GM04504 (cell line): ENCODE data around the gene ENOX2.

Source experiments
- DNase-seq: peaks from one replicate; pipeline ENCODE4 v3.0.0-alpha.2; 2012; ENCODE audit warnings: low read depth

ENOX2 gene

DNA sequence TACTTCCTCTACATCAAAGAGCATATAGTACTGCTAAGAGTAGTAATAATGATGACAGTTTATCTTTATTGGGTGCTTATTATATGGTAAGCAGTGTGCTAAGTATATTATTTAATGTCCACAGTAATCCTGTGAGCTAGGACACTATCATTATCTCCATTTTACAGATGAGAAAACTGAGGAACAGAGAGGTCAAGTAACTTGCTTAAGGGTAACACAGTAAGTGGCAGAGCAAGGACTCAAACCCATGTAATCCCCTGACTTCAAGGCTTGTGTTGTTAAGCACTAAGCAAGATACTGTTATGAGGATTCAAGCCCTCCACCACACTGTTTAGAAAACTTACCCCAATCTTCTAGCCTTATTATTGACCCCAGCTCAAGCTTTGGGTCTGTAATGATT is 202.4 kb downstream of the ENOX2 start:
- DNase-seq: no peak

DNA sequence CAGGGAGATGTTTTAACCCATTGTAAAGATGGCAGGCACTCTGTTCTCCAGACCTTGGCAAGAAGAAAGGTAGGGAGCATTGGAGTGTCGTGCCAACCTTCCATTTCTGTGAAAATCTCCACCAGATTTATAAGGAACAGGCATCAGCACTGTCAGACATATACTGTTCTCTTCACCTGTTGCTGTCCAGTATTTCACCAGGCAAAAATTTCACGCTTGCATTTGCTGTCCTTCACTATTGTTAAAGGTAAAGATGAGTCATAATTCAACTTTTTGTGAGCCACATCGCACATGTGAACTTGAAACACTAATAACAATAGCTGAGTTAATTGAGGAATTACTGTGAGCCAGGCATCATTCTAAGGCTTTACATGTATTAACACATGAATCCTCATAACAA is 203.4 kb downstream of the ENOX2 start:
- no peak for DNase-seq

- no peak for DNase-seq
Observed at GRCh38 chrX:130696542-130696941, 206.5 kb downstream of the ENOX2 start.

- no peak for DNase-seq
Observed at GRCh38 chrX:130695931-130696330, 207.1 kb downstream of the ENOX2 start.

GRCh38 chrX:130694983-130695382 is 208.0 kb downstream of the ENOX2 start:
- DNase-seq: no peak

DNA sequence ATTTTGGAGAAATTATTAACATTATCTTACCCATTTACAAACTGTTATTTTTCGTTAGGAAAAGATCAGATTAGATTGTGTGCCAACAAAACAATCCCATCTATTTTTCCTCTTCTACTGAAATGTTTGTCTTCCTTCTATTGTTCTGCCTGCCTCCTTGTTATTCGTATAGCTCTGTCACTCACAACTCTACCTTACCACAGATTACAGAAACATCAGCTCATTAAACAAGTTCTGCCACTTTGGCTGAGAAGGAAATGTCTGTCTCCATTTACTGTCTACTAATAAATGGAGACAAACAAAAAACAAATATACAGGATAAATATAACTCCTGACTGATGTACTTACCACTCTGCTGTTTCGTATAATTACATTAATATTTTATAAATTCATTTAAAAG is 211.4 kb downstream of the ENOX2 start:
- DNase-seq: no peak

- DNase-seq: no peak
Observed at GRCh38 chrX:130688360-130688759, 214.6 kb downstream of the ENOX2 start.

DNA sequence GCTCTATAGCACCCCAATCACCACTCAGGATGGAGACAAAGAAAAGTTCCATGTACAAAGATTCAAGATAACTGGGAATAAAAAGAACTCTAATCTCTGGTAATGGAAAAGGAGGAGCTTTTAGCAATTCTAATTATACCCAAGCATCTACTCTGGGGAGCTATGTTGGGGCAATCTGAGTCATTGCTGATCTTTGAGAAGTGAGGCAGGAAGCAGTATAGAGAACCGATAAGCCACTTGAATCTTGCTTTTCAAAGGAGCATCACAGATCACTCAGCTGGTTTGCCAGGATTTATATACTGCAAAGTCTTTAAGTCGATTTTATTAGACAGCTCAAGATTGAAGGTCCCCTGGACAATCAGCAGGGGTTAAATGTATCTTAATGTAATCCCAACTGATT is 220.0 kb downstream of the ENOX2 start:
- no peak for DNase-seq

DNA sequence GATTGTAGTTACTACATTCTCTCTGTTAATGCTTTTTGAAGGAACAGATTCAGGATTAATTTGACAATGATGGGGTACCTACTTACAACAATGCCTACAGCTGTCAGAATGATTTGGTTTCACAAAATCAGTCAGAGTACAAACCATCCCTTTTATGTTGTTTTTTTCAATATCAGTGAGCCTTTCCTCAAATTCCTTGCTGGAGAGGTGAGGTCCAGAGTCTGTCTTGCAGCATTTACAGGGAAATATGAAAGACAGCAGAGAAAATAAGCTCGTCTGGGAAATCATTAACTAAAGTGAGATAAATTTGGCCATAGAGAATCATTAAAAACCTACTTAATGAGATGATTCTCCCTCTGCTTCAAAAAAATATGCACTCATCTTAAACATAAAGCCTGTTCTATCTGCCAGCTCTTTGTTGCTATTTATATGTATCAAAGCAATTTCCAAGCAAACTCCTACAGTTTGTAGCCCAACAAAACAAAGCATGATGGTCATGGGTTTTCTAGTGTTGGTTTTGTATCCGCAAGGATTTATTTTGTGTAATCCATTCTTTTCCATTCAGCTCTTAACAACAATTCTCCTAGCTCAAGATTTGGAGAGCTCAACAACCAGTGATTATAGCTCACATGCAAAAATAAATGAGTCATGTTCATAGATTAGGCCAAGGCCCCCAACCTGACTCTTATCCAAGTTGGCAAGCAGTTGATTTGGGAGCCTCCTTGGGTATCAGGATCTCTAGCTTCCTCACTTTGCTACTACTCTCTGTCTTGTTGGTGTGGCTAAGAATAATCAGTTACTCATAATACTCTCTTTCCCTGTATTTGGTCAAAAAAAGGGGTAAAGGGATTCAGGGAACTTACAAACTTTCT is 222.6 kb downstream of the ENOX2 start:
- no peak for DNase-seq

- DNase-seq: no peak
Observed at GRCh38 chrX:130676861-130677260, 226.1 kb downstream of the ENOX2 start.

- DNase-seq: no peak
Observed at GRCh38 chrX:130672214-130672613, 230.8 kb downstream of the ENOX2 start.

- DNase-seq: no peak
Observed at GRCh38 chrX:130669233-130669632, 233.8 kb downstream of the ENOX2 start.

DNA sequence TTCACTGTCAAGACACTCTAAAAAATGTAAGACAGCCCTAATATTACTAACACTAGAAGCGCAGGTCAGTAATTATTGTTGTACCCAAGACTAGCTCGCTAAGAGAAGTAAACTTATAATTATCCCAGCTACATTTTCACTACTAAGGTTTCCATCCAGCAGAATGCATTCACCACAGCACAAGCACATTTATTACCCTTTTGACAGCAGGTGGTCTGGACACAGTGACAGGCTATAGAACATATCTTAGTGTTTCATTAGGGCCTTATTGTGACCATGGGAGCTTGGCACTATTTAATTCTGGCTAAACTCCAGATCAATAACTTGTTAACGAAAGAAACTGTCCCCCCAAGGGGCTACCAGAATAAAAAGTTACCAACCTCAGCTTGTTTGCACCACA is 237.7 kb downstream of the ENOX2 start:
- no peak for DNase-seq

DNA sequence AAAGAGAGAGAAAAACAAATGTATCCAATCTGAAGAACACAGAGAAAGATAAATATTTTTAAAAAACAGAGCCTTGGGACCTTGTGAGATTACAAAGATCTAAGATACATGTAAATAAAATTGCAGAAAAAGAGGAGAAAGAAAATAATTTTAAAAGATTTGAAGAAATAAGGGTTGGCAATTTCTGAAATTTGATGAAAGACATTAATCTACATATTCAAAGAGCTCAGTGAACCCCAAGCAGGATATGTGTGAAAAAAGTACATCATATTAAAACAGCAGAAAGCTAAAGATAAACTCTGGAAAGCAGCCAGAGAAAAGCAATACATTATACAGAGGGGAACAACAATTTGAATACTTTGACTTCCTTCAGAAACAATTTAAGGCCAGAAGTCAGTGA is 244.7 kb downstream of the ENOX2 start:
- no peak for DNase-seq

DNA sequence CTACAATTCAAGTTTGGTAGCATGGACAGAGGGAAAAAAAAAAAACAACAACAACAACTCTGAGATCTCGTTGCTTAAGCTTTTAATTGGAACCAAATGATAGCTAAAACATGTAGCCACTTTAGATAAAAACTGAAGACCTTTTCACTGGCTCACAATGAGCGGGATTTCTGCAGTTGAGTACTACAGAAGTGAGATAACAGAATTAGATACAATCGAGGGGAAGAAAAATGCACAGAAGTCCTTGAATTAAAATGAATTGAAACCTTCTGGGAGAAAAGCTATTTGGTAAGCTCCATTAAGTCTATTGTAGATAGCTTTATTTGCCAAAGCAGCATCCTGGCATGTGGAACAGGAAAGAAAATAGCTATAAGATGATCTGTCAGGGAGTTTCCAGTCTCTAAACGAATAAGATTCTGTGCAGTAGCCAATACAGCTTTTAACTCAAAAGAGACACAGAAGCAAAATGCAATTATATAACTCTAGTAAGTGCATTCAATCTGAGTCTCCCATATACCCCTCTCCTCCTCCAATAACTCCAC is 248.5 kb downstream of the ENOX2 start:
- DNase-seq: no peak

GRCh38 chrX:130652824-130653578 is 250.0 kb downstream of the ENOX2 start:
- no peak for DNase-seq

- no peak for DNase-seq
Observed at GRCh38 chrX:130649738-130650137, 253.3 kb downstream of the ENOX2 start.

GRCh38 chrX:130647468-130647867 is 255.5 kb downstream of the ENOX2 start:
- DNase-seq: no peak

DNA sequence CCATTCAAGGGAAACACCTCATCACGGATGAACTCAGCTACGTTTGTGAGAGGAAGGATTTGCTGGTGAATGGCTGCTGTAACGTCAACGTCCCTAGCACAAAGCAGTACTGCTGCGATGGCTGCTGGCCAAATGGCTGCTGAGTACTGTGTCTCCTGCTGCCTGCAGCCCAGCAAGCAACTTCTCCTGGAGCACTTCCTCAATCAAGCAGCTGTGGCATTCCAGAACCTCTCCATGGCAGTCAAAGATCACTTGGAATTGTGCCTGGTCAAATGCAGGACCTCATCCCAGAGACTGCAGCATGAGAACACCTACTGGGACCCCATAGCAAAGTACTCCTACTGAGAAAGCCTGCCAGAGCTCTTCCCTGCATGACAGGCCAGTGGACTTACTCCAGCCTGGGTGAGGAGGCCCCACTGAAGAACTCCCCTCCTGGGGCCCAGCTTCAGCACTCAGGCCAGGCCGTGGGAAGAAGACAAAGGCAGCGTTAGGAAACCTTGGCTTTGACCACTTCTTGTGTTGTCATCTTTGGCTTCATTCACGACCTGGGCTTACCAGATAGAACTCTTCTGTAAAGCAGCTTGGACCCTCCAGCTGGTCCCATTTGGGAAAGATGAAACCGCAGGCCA is 256.9 kb downstream of the ENOX2 start:
- no peak for DNase-seq

GRCh38 chrX:130637591-130637990 is 265.4 kb downstream of the ENOX2 start:
- DNase-seq: no peak

DNA sequence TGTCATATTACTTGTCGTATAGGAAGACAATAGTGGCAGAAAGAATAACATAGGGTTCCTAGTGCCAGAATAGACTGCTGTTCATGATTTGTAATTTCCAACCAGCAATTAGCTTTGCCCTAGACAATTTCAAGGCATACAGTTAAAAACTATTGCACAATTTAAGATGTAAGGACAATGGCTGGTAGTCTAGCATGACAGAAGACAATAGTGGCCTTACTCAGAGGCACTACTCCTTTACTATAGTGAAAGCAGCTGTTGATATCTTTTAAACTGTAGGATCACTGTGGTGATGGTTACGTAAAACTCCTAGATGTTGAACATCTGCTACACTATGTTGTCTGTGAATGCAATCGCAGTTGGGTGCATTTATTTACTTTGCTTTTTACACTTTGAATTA is 266.7 kb downstream of the ENOX2 start:
- no peak for DNase-seq

- DNase-seq: no peak
Observed at GRCh38 chrX:130631011-130631410, 272.0 kb downstream of the ENOX2 start.

DNA sequence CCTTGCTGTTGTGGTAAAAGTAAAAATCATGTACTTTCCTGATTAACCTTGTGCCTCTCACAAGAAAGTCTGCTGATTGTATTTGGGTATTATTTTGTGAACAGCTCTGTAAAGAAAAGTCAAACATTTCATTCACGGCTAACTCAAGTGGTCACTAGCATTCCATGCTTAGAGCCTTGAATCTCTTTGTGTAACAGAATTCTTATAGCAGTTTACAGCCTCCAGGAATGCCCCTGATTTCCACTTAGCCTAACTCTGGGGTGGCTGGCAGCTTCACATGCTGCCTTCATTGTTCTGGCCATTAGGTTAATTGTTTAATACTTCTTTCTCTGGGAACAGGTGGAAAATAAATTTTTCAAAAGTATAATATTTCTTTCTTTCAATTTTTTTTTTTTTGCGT is 274.5 kb downstream of the ENOX2 start:
- DNase-seq: no peak
